Stimulated activated CD4-positive, alpha-beta T cell treated with anti-CD3 and anti-CD28 coated beads, Interleukin-2, amount 100 ng/mL, for 48 hours (primary cell): ENCODE data around the gene CELSR1.

Experiments used
- DNase-seq, 2 donors: peaks; one replicate each; pipeline ENCODE4 v3.0.0-alpha.2; 2020

CELSR1 gene

DNA sequence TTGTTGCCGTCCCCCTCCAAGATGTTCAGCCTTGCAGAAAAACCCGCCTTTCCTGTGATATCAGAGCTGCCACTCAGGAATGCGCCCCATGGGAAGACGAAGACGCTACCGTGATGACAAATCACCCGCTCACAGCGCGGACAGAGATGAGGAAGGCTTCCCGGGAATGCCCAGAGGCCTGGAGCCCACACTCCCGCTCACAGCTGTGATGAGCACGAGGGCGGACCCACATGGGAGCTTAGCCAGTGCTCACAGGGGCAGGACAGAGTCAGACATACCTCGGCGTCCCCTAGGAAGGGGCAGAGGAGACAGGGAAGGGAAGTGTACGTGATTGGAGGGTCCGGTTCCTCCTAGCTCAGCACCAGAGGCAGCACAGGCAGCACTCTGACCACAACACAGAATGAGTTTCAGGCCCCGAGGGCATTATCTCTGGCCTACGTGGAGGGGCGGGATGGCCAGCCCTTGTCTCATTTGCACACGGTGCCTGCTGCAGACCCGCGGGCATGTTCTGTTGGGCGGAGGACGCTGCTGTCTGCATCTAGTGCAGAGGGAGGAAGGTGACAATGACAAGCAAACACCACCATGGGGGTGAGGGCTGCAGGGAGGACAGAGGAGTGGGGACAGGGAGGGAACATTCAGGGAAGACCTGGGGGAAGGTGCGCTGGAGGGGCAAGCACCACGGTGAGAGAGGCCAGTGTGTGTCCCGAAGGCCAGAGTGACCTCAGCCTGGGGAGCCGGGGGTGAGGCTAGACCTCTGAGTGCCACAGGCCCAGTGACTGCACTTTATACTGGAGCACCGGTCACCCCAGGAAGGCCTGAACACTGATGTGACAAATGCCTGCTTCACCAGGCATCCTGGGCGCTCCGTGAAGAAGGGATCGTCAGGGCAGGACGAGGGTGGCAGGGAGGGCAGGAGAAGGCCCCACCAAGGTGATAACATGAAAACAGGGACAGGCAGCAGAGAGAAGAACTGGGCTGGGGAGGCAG, 79.6 kb downstream of the CELSR1 start:
- DNase-seq, result no peak

DNA sequence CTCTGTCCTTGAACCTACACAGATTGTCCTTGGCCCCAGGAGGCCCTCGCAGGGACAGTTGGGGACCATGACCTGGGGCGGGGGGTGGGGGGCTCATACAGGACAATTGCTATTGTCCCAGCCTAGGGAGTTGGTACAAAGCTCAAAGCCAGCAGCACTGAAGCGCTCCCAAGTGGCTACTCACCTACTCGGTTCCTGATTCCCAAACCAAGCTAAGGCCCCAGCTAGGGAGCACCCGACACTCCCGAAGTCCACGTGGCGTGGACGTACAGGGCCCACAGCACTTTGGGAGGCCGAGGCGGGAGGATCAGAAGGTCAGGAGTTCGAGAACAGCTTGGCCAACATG, 80.6 kb downstream of the CELSR1 start:
- DNase-seq, result no peak

DNA sequence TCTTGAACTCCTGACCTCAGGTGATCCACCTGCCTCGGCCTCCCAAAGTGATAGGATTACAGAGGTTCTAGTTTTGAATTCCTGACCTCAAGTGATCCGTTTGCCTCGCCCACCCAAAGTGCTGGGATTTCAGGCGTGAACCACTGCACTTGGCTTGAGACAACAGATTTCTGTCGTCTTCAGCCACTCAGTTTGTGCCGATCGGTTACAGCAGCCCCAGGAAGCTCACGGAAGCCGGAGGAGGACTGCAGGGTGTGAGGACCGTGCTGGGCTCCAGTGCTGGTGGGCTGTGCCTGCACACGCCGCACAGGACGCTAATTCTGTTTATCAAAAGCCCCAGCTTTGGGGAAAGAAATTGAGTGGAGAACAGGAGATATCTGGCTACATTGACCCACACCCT, 82.0 kb downstream of the CELSR1 start:
- DNase-seq, result no peak

DNA sequence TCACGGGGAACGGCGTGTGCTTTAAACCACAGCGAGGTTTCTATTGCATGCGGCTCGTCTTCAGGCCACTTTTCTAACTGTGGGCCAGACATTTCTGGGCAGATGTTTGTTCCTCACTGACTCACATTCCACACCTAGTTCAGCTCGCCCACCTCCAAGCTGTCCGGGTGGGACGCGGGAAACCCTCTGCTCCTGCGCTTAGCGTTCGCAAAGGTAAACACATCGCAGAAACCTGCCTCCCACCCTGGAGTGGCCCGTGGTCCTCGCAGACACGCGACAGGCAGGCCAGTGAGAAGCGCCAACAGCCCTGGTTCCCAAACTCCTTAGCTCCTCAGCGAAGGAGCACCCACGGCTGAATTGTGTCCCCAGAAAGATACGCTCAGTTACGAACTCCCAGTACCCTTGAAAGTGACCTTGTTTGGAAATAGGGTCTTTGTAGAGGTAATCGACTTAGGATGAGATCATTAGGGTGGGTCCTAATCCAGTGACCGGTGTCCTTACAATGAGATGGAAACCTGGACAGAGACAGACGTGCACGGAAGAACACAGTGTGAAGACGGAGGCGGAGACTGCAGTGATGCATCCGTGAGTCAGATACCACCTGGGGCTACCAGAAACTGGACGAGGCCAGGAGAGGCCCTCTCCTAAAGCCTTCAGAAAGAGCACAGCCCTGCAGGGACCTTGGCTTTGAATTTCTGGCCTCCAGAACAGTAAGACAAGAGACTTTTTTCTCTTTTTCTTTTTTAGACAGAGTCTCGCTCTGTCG, 82.7 kb downstream of the CELSR1 start:
- no peak for DNase-seq

DNA sequence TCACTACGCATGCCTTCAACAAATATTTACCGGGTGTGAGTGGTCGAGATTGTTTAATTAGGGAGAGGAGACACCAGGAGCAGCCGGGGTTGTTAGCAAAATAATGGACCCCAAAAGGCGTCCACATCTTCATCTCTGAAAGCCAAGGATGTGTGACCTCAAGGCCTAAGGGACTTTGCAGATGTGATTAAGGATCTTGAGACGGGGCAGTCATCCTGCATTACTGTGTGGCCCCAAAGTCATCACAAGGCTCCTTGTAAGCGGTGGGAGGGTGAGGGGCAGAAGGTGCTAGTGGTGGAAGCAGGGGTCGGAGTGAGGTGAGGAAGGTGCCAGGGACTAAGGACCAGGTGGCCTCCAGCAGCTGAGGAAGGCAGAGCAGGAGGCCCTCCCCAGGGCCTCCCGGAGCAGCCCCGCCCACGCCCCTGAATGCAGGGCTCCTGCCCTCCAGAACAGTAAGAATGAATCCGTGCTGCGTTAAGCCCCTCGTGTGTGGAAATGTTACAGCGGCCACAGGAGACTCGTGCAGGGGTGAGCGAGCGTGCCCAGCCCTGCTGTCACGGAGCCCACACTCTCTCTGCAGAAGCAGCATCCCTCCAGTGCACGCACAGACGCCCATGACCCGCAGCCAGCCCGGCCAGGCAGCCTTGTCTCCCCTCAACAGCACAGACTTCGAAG, 83.5 kb downstream of the CELSR1 start:
- no peak for DNase-seq

DNA sequence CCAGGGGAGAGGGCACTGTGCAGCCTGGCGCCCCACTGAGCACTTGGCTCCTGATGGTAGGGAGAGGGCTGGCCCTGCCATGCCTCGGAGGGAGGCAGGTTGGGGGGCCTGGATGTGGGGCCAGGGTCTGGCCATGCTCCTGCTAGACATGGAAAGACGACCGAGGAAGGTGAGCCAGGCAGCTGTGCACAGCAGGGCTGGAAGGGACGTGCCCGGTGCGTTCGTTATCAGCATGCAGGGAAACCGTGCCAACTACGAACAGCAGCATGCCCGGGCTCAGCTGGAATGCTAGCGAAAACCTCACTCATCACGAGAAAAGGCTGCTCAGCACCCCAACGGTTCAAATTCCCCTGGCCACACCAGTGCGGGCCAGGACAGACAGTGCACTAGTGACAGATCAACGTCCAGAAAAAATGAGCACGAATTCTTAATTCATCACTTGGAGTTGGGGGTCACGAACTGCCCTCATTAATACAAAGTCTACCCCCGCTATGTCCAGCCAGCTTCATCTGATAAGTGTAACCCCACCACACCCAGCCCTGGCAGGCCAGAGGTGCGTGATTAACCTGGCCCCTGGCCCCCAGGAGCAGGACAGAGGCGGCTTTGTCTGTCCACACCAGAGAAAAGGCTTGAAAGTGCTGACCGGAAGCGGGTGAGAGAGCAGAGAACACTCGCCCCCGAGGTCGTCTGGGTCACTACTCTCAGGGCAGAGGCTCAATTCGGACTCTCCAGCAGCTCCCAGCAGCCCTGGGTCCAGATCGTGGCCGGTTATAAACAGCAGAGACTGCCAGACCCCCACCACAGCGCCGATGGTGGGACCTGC, 84.2 kb downstream of the CELSR1 start:
- no peak for DNase-seq

DNA sequence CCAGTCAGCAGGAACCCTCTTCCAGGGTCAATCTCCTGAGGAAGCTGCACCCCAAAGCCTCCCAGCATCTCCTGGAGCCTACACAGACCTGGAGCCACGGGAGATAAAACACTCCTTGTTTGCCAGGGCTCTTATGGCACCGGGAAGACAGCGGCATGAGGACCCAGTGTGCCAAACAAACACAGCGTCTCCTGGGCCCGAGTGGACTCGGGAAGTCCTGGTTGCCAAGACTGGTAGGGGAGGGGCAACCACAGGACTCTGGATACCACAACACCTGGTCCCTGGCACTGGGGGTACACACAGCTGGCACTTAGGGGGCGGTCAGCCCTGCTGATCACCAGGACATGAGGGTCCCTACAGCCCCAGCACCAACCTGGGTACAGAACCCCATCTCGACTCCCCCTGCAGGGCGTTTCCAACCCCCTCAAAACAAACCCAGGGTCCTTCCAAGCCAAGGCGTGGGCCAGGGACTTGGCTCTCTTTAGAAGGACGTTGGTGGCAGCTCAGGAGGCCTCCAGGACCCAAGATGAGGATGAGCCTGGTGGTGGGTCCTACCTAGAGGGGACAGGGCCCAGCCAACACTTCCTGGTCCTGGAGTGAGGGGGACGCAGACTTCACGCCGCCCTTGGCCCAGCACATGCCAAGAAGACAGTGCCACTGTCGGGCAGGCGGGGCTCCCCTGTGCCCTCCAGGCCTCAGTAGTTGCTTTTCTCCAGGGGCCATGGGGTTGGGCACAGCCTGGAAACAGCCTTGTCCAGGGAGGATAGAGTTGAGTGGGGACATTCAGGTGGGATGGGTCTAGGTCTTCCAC, 85.0 kb downstream of the CELSR1 start:
- DNase-seq, result no peak

DNA sequence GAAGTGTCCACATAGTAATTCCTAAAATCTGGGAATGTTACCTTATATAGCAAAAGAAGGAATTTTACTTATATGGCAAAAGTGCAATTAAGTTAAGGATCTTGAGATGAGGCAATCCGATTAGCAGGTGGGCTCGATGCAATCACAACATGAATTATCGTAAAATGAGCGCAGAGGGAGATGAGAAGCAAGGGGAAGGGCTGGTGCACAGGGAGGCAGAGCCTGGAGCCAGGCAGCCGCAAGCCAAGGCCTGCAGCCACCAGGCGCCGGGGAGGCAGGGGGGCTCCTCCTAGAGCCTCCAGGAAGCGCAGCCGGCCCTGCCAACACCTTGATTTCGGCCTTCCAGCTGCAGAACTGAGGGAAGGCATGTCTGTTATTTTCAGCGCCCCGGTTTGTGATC, 85.7 kb downstream of the CELSR1 start:
- DNase-seq, result no peak

DNA sequence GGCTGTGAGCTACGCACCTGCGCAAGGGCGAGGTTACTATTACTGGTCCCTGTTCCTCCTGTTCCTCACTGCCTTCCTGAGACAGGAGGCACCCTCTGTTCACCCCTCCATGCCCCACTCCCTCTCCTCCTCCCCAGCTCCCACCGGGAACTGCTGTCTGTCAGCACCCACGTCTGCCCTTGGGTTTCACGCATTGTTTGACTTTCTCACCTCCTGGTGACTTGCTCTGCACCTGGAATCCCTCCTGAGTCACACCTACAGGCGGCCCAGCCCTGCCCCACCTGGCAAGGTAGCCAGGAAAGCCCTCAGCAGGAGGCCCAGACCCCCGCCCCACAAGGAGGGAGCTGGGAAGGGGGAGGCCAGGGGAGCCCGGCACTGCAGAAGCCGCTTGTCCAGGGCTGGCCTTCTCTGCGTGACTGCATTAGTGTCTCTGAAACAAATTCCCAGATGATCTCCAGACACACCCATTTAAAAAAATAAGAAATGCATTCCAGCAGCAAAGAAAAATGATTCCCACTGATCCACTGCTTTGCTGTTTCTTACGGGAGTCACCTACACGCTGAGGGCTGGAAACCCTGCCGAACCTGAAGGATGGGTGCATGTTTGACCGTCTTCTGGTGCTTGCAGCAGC, 86.4 kb downstream of the CELSR1 start:
- DNase-seq, result no peak

DNA sequence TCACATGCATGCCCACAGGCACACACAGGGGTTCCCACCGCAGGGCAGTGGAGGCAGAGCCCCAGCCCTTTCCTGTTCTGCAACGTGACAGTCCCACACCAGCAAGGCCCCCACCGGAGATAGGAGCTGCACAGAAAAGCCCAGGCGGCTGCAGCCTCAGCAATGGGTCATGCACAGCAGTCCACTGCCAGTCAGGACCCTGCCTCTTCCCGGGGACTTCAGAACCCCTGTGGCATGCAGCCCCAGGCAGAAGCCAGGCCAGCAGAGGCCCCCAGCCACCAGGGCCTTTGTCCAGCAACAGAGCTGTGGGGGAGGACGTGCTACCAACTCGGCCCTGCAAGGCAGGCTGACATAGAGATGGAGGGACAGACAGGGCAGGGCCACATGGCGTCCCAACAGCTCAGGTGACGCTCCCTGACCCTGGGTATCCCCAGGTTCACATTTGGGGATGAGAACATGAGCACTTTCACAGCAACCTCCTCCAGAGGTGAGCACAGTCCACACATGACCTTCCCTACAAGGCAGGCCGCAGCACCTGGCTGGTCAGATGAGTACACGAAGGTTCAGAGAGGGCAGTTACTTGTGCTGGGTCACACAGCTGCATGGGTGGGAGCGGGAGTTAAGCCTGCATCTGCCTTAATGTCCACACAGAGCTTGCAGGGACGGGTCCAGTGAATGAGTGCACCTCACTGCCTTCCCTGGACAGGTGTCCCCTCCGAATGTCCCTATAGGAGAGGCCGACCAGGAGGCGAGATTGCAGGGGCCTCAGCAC, 87.3 kb downstream of the CELSR1 start:
- DNase-seq, result no peak

DNA sequence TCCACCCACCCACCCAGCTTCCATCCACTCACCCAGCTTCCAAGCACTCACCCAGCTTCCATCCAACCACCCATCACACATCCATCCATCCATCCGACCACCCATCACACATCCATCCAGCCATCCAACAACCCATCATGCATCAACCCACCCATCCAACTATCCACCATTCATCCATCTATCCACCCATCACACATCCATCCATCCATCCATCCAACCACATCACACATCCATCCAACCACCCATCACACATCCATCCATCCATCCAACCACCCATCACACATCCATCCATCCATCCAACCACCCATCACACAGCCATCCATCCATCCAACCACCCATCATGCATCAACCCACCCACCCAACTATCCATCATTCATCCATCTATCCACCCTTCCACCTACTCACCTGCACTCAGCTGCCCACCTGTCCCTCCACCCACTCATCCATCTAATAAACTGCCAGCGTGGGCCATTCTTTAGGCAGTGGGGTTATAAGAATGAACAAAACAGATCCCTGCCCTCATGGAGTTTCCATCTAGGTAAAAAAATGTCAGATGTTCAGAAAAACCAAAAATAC, 88.2 kb downstream of the CELSR1 start:
- no peak for DNase-seq

DNA sequence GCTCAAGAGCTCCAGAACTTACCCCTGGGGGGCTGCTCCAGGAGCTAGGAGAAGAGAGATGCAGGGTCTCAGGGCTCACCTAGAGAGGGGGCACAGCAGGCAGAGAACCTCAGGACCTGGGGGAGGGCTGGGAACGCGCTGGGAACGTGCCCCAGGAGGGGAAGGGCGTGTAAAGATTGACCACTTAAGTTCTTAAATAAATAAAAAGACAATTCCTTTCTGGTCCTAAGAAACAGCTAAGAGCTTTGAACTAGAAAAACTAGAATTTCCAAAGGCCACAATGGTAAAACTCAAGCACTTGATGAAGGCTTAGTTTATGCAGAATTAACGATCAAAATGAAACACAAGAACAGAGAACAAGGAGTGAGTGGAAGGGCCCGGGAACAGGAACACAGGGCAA, 89.1 kb downstream of the CELSR1 start:
- DNase-seq, result no peak

DNA sequence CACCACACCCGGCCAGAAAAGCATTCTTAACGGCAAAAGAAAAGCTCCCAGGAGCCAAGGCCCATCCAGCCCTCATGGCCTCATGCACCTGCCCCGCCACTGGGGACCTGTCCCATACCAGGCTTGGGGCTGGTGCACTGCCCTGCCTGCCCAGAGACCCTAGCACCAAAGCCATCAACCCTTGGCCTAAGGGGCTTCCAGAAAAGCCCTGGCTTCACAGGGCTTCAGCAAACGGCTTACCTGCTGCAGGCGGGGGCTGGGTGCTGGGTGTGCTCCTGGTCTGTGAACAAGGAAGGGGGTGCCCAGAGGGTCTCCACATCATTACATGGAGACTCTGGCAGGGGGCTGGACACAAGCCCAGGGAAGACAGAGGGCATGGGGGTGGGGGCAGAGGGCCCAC, 89.5 kb downstream of the CELSR1 start:
- DNase-seq, result no peak

DNA sequence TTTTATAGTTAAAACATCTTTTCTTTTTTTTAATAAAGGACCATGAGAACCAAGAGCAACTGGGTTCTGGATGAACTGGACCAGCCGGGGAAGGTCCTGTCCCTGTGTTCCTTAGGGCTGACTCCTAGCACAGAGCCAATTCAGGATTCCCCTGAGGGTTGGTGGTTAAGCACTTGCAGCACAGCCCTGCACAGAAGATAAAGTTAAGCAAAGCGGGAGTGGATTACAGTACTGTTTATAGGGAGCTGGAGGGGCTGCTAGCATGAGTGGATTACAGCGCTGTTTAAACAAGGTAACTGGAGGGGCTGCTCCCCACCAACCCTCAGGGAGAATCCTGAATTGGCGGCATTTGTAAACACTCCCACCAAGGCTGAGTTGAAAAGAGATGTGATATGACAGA, 90.6 kb downstream of the CELSR1 start:
- no peak for DNase-seq

DNA sequence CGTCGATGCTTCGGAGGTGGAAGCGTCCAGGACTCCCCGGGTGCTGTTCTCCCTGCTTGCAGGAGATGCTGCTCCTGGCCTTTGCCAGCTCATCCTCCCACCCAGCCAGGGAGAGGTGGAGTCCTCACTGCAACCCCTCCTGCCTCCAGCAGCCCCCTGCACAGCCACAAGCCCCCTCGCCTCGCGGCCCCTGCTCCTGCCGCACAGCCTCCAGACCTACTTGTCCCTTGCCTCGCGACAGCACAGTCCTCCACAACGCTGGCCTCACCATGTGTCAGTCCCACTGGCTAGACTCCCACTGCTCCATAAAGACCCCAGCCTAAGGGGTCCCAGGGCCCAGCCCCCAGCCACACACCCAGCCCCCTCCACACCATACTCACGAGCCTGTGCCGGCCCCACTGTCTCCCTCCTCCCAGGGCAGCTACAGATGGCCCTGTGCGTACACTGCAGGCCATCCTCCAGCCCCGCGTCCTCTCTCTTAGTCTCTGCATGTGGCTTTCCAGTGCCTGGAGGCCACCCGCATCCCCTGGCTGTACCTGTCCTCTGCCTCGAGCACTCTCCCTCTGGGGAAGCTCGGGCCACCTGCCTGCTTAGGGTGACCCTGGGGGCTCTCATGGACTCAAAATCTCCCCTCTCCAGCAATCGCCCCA, 91.5 kb downstream of the CELSR1 start:
- no peak for DNase-seq

DNA sequence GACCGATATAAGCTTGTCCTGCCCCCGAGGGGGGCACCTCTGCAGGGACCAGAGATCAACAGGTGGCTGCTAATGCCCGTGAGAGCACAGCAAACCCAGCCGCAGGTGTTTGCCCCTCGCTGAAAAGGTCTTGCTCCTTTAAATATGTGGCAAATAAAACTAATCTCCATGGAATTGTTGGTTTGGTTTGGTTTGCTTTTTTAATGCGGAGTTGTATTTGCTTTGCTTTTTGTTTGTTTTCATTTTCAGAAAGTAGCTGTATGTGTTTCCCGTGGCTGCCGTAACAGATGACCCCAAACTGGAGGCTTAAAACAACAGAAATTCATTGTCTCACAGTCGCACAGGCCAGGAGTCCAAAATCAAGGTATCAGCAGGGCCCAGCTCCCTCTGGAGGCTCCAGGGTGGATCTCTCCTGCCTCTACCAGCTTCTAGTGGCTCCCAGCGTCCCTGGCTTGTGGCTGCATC, 93.0 kb downstream of the CELSR1 start:
- no peak for DNase-seq

DNA sequence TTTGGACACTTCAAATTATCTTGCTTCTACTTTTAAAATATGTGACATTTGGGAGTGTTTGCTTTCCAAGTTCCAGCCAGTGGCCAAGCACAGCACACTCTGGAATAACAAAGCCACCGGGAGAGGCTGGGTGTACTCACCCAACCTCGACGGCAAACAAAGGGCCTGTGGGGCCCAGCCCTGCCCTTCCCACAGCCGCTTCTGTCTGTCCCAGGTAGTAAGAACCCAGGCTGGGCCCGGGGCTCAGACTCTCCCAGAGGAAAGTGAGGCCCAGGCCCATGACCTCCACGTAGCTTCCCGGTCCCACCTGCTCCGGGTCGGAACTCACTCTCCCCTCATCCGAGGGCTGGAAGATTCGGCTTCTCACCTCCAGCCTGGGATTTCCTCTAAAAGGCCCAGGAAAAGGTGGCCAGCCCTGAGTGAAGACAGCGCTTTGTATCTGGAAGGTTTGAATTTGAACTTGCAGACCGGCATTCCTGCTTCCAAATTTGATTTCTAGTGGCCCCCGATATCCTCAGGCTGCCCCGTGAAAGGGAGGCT, 93.5 kb downstream of the CELSR1 start:
- no peak for DNase-seq

DNA sequence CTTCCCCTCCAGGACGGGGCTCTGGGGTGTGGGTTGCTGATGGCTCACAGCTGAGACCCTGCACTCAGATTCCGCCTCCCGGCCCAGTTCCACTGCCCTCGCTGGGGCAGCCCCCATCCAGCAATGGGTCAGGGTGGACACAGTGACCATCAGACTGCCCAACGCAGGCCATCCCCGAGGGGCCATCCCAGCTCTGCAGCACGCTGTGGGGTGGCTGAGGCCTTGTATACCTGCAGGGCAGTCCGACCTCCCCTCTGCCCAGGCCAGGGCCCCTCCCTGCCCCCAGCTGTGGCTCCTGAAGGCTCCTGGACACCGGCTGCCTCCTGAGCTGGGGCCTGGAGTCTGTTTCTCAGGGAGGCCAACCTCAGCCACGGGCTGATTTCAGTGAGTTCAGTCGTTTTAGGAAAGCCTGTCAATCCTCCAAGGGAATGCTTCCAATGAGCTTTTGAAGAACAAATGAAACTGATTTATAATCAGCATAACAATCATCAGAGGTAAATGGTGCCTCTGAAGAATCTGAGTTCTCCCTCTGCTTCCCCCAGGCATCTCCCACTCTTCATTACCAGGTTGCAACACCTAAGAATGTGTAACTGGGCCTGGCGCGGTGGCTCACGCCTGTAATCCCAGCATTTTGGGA, 95.1 kb downstream of the CELSR1 start:
- no peak for DNase-seq
